H1 (cell line): ENCODE measurements around the gene SRR. TPM values are rescaled to one million over a fixed set of nuclear protein-coding genes. Genes with fewer than 3 reads are reported as not detected.

ENCODE experiments used
- CTCF ChIA-PET: fragments of 300-600 bp; sonication (Branson Sonifier 250); formaldehyde crosslinking; loops from one replicate; lab custom pipeline; 2021; ENCODE audit not compliant: partially characterized antibody; lab: Charles Lee
- POLR2A ChIA-PET: fragments of 300-600 bp; sonication (Branson Sonifier 250); formaldehyde crosslinking; loops from one replicate; lab custom pipeline; 2021; ENCODE audit warnings: inconsistent platforms; ENCODE audit not compliant: partially characterized antibody; lab: Charles Lee
- DNase-seq, 2 experiments: peaks; one replicate each; pipeline versions ENCODE4 v3.0.0 to v3.0.0-alpha.2; 2010 to 2022; ENCODE audit warnings: low spot score in 2 of 2, low read depth in 1 of 2, mixed read lengths in 1 of 2
- FAIRE-seq: peaks from 2 replicates; lab custom pipeline; 2011; peaks lifted over from hg19 to GRCh38; lab: Jason Lieb, UNC
- H2AFZ ChIP-seq: 2 replicates; pipeline ENCODE4 v1.8.1; 2012; ENCODE audit warnings: low read length, inconsistent platforms
- H2AK5ac ChIP-seq: 2 replicates; pipeline ENCODE4 v1.6.1; 2013; ENCODE audit warnings: low read depth, low read length
- H2BK120ac ChIP-seq: replicated peaks from 2 replicates; pipeline ENCODE3; 2013; ENCODE audit warnings: low read depth, low read length, inconsistent platforms
- H2BK12ac ChIP-seq: 2 replicates; pipeline ENCODE4 v1.6.1; 2013; ENCODE audit warnings: low read depth, low read length
- H2BK15ac ChIP-seq: 2 replicates; pipeline ENCODE4 v1.6.1; 2013; ENCODE audit warnings: low read length
- H2BK20ac ChIP-seq: 2 replicates; pipeline ENCODE4 v1.6.1; 2013; ENCODE audit warnings: low read length
- H2BK5ac ChIP-seq: 2 replicates; pipeline ENCODE4 v1.6.1; 2013; ENCODE audit warnings: low read depth, low read length
- H3K14ac ChIP-seq: 2 replicates; pipeline ENCODE4 v1.6.1; 2013; ENCODE audit warnings: inconsistent platforms; ENCODE audit not compliant: insufficient read length
- H3K18ac ChIP-seq: 2 replicates; pipeline ENCODE4 v1.6.1; 2013; ENCODE audit warnings: low read length; ENCODE audit errors: extremely low read depth
- H3K23ac ChIP-seq: 2 replicates; pipeline ENCODE4 v1.6.1; 2013; ENCODE audit warnings: inconsistent platforms; ENCODE audit not compliant: insufficient read length
- H3K23me2 ChIP-seq: 2 replicates; pipeline ENCODE4 v1.6.1; 2013; ENCODE audit warnings: low read depth, low read length
- H3K27ac ChIP-seq: 2 replicates; pipeline ENCODE4 v1.6.1; 2011; ENCODE audit warnings: low read depth, low read length, inconsistent platforms
- H3K27me3 ChIP-seq, 4 experiments: replicated peaks in 1 of 4; 1 replicate in 1 of 4; 2 replicates in 3 of 4; pipeline versions ENCODE4 v1.6.1 to v1.8.1; 2011 to 2013; ENCODE audit warnings: low read length in 3 of 4, mild to moderate bottlenecking in 3 of 4, inconsistent platforms in 2 of 4, mixed read lengths in 2 of 4, moderate library complexity in 1 of 4; ENCODE audit not compliant: control insufficient read depth in 3 of 4, insufficient read depth in 3 of 4; ENCODE audit errors: extremely low read depth in 1 of 4
- H3K36me3 ChIP-seq, 4 experiments: 2 replicates each; pipeline versions ENCODE4 v1.6.1 to v1.8.1; 2011 to 2013; ENCODE audit warnings: mild to moderate bottlenecking in 4 of 4, low read length in 3 of 4, moderate library complexity in 2 of 4, control low read depth in 1 of 4, inconsistent platforms in 1 of 4; ENCODE audit not compliant: insufficient read depth in 4 of 4, control insufficient read depth in 2 of 4
- H3K4ac ChIP-seq: replicated peaks from 2 replicates; pipeline ENCODE3; 2013; ENCODE audit warnings: low read length, low read depth, mixed read lengths, inconsistent platforms; ENCODE audit not compliant: insufficient read length
- H3K4me1 ChIP-seq, 4 experiments: replicated peaks in 1 of 4; 1 replicate in 1 of 4; 2 replicates in 3 of 4; pipeline versions ENCODE4 v1.6.1 to v1.8.1; 2011 to 2013; ENCODE audit warnings: low read length in 3 of 4, inconsistent platforms in 2 of 4, mixed read lengths in 1 of 4; ENCODE audit not compliant: insufficient read depth in 4 of 4, control insufficient read depth in 3 of 4
- H3K4me2 ChIP-seq, 2 experiments: 2 replicates each; pipeline versions ENCODE4 v1.6.1 to v1.8.1; 2011 to 2013; ENCODE audit warnings: low read depth in 2 of 2, low read length in 2 of 2, control low read depth in 1 of 2, inconsistent platforms in 1 of 2, mild to moderate bottlenecking in 1 of 2; ENCODE audit not compliant: insufficient read depth in 1 of 2
- H3K4me3 ChIP-seq, 4 experiments: fragments of 200-600, 300-600 bp in 1 of 4; sonication (generic), shearing (Covaris generic), sonication (Bioruptor Twin) in 1 of 4; 2 replicates each; pipeline versions ENCODE4 v1.5.1 to v1.8.1; 2011 to 2016; ENCODE audit warnings: low read length in 4 of 4, low read depth in 3 of 4, control low read depth in 2 of 4, inconsistent platforms in 2 of 4, mild to moderate bottlenecking in 2 of 4, mixed read lengths in 1 of 4, moderate library complexity in 1 of 4; ENCODE audit not compliant: insufficient read depth in 2 of 4; ENCODE audit errors: extremely low read depth in 1 of 4
- H3K56ac ChIP-seq: replicated peaks from 2 replicates; pipeline ENCODE3; 2013; ENCODE audit warnings: low read depth, mild to moderate bottlenecking, mixed read lengths, low read length, inconsistent platforms; ENCODE audit not compliant: insufficient read length
- H3K79me1 ChIP-seq: 2 replicates; pipeline ENCODE4 v1.6.1; 2013; ENCODE audit warnings: low read depth, low read length, control low read depth
- H3K79me2 ChIP-seq, 2 experiments: 2 replicates each; pipeline versions ENCODE4 v1.6.1 to v1.8.1; 2012 to 2013; ENCODE audit warnings: low read length in 2 of 2, mild to moderate bottlenecking in 2 of 2, inconsistent platforms in 1 of 2; ENCODE audit not compliant: insufficient read depth in 2 of 2, control insufficient read depth in 1 of 2
- H3K9ac ChIP-seq, 4 experiments: replicated peaks in 1 of 4; 1 replicate in 1 of 4; 2 replicates in 3 of 4; pipeline versions ENCODE4 v1.6.1 to v1.8.1; 2011 to 2013; ENCODE audit warnings: low read depth in 3 of 4, low read length in 3 of 4, control low read depth in 2 of 4, mild to moderate bottlenecking in 2 of 4, moderate library complexity in 2 of 4, inconsistent platforms in 1 of 4; ENCODE audit errors: extremely low read depth in 1 of 4
- H3K9me3 ChIP-seq, 2 experiments: 2 replicates each; pipeline versions ENCODE4 v1.6.1 to v1.8.1; 2012 to 2013; ENCODE audit warnings: mild to moderate bottlenecking in 2 of 2, moderate library complexity in 2 of 2, control low read depth in 1 of 2, inconsistent platforms in 1 of 2, low read depth in 1 of 2, low read length in 1 of 2, mixed read lengths in 1 of 2; ENCODE audit not compliant: insufficient read depth in 2 of 2
- H4K20me1 ChIP-seq, 2 experiments: replicated peaks in 1 of 2; 2 replicates each; pipeline versions ENCODE3 to v1.8.1; 2011 to 2013; ENCODE audit warnings: inconsistent platforms in 2 of 2, low read length in 2 of 2, mild to moderate bottlenecking in 1 of 2; ENCODE audit not compliant: insufficient read depth in 2 of 2, control insufficient read depth in 1 of 2
- H4K5ac ChIP-seq: 2 replicates; pipeline ENCODE4 v1.6.1; 2013; ENCODE audit warnings: low read length, low read depth, mixed read lengths, inconsistent platforms; ENCODE audit not compliant: insufficient read length
- H4K8ac ChIP-seq: 2 replicates; pipeline ENCODE4 v1.8.0; 2013; ENCODE audit warnings: mild to moderate bottlenecking, moderate library complexity, low read length, inconsistent platforms; ENCODE audit not compliant: insufficient read depth; ENCODE audit errors: extremely low read depth
- H4K91ac ChIP-seq: replicated peaks from 2 replicates; pipeline ENCODE3; 2013; ENCODE audit warnings: low read length, mixed read lengths, inconsistent platforms; ENCODE audit not compliant: insufficient read length
- HDAC6 ChIP-seq: IDR thresholded peaks from one replicate; pipeline ENCODE4 v1.7.1; 2012; ENCODE audit warnings: low read depth, mild to moderate bottlenecking, inconsistent platforms, low read length, moderate library complexity
- KDM4A ChIP-seq: IDR thresholded peaks from one replicate; pipeline ENCODE4 v1.7.1; 2012; ENCODE audit warnings: low read depth, mild to moderate bottlenecking, moderate library complexity, low read length, inconsistent platforms; ENCODE audit not compliant: severe bottlenecking
- KDM5A ChIP-seq: fragments of 200-600 bp; IDR thresholded peaks from 2 replicates; pipeline ENCODE4 v1.7.1; 2012; ENCODE audit warnings: mild to moderate bottlenecking, low read length, inconsistent platforms, mixed read lengths
- RNF2 ChIP-seq: fragments of 200-900, 300-1000 bp; sonication (generic); IDR thresholded peaks from 2 replicates; pipeline ENCODE4 v1.7.1; 2016; ENCODE audit warnings: borderline replicate concordance, low read depth, mild to moderate bottlenecking, antibody characterized with exemption, low read length; ENCODE audit not compliant: poor library complexity, severe bottlenecking; ENCODE audit errors: missing control alignments
- SIN3A ChIP-seq, 2 experiments: IDR thresholded peaks in 1 of 2; conservative IDR thresholded peaks in 1 of 2; 2 replicates each; pipeline ENCODE4 v1.6.1; 2011 to 2012; ENCODE audit warnings: low read length in 2 of 2, improper control_type of control experiment in 1 of 2, low read depth in 1 of 2, mild to moderate bottlenecking in 1 of 2
- SIRT6 ChIP-seq: IDR thresholded peaks from one replicate; pipeline ENCODE4 v1.7.1; 2012; ENCODE audit warnings: low read length, inconsistent platforms
- SIX5 ChIP-seq: IDR thresholded peaks from 2 replicates; pipeline ENCODE4 v1.6.1; 2011; ENCODE audit warnings: mild to moderate bottlenecking, low read depth, low read length
- USF2 ChIP-seq: IDR thresholded peaks from 2 replicates; pipeline ENCODE4 v1.6.1; 2011; ENCODE audit warnings: low read length, improper control_type of control experiment
- WGBS, 2 experiments: shearing (Covaris generic) in 1 of 2; methylation state at CpG; one replicate each; pipeline versions ENCODE4 v1.1.6 to v1.1.7; 2013 to 2015; ENCODE audit warnings: low lambda C conversion rate in 2 of 2, mixed read lengths in 2 of 2, inconsistent platforms in 1 of 2, low coverage in 1 of 2, missing lambda C conversion rate in 1 of 2; ENCODE audit not compliant: insufficient replicate concordance in 2 of 2, insufficient coverage in 1 of 2, insufficient read length in 1 of 2; ENCODE audit errors: extremely low coverage in 1 of 2, missing lambda C conversion rate in 1 of 2; 5-methylcytosine and 5-hydroxymethylcytosine counted together
- polyA plus RNA-seq, 7 experiments: library from polyadenylated mRNA; depleted of rRNA in 3 of 7; stranded (reverse) in 5 of 7; unstranded in 2 of 7; fragments of >200 nt in 5 of 7; fragments of 200-250 nt in 2 of 7; gene quantifications; 1 replicate in 5 of 7; 2 replicates in 1 of 7; 4 replicates in 1 of 7; pipeline versions ENCODE4 v1.2.1 to v1.2.3, GENCODE V29; 2011 to 2013; ENCODE audit warnings: missing spikeins in 2 of 7, mixed read lengths in 2 of 7
- total RNA-seq: library from RNA; stranded (reverse); fragmentation: NEBNext Ultra II Directional; extraction: Animal tissue kit (Norgen Biotek cat#: 25700); gene quantifications from 2 replicates; pipeline ENCODE4 v1.2.1, GENCODE V29; 2021
- TF ChIP-seq, protein P1 (sequence below): IDR thresholded peaks from 2 replicates; pipeline ENCODE4 v1.6.1; 2012; ENCODE audit warnings: inconsistent platforms

The SRR gene
- total and polyA plus RNA-seq, 2 of the 8 experiments (the other 6 are each of a cell fraction or from before 2014, with no cell fraction given), result 3.6 to 4.5 TPM

GRCh38 chr17:2337544-2338314, 34.0 kb downstream of the SRR start:
- H2AFZ ChIP-seq, result no peak overlapping the region
- TF ChIP-seq HDAC6 (peak; percentile 52), SIN3A (conservative IDR thresholded peaks at IDR 0.05 in 1 of 2, IDR thresholded peaks at IDR 0.05 in 1 of 2; ENCODE audit: low read depth in 1 of 2, low read length in 2 of 2) (peak in 1 of 2 experiments; percentile 67; a peak in 1 of 4 replicates), USF2 (no peak), RNF2 (no peak), KDM5A (no peak), SIRT6 (no peak), KDM4A (peak; percentile 73), SIX5 (no peak)
- TF ChIP-seq, protein P1, sequence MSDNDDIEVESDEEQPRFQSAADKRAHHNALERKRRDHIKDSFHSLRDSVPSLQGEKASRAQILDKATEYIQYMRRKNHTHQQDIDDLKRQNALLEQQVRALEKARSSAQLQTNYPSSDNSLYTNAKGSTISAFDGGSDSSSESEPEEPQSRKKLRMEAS, result peak; percentile 37; the same call in 1 of the 2 replicates

More at GRCh38 chr17:2337544-2338314, 34.0 kb downstream of the SRR start:
- FAIRE-seq, result no peak
- peak overlapping the region; percentile 66; the same call in 1 of the 2 replicates for H2BK5ac ChIP-seq
- no peak overlapping the region for H3K4ac ChIP-seq
- peaks cover 5% of the 10 kb centered on the region for H3K79me1 ChIP-seq
- H3K36me3 ChIP-seq, result peaks cover 23 to 32% (median 26%) of the 10 kb centered on the region in 4 experiments
- no peak overlapping the region for H3K27ac ChIP-seq
- ChIA-PET POLR2A (interaction anchor here (0.8 to 11.4 kb wide), 12 partner anchors 8 to 63 kb away, joined by 3 to 230 read pairs (median 4); partner anchors contain the start of genes MNT, SMG6 and SRR), CTCF (interaction anchor here (1.3 to 8.2 kb wide), 7 partner anchors 10 to 285 kb away, joined by 3 to 69 read pairs (median 14); no protein-coding TSS in a partner anchor)
- no peak overlapping the region for H3K14ac ChIP-seq
- H3K23me2 ChIP-seq, result peaks cover 20% of the 10 kb centered on the region
- DNase-seq, result peak in 1 of 2 experiments; percentile 80
- 0 out of 2 replicates have a peak overlapping the region, but pooled peaks have one; percentile 60 for H2BK12ac ChIP-seq
- H3K4me1 ChIP-seq, result peaks cover 3 to 30% (median 13%) of the 10 kb centered on the region in 4 experiments; a peak in 6 of 7 replicates
- no peak overlapping the region for H4K91ac ChIP-seq
- H2BK20ac ChIP-seq, result no peak overlapping the region
- H3K4me3 ChIP-seq, result peak overlapping the region; percentile 65 to 96 (median 82)
- no peak overlapping the region for H2BK15ac ChIP-seq
- H3K4me2 ChIP-seq, result peak overlapping the region; percentile 85 to 99
- H2AK5ac ChIP-seq, result no peak overlapping the region
- peak overlapping the region; percentile 94; the same call in 1 of the 2 replicates for H3K18ac ChIP-seq
- H4K20me1 ChIP-seq, result no peaks in the 10 kb centered on the region
- H3K27me3 ChIP-seq, result no peaks in the 10 kb centered on the region
- H3K9ac ChIP-seq, result peak overlapping the region; percentile 9 to 74 (median 28); a peak in 6 of 7 replicates
- H3K9me3 ChIP-seq, result no peaks in the 10 kb centered on the region
- peak overlapping the region; percentile 9; the same call in 1 of the 2 replicates for H4K8ac ChIP-seq
- peak overlapping the region; percentile 15 for H4K5ac ChIP-seq
- H3K79me2 ChIP-seq, result peaks cover 0 to 41% of the 10 kb centered on the region in 2 experiments; a peak in 2 of 4 replicates
- no peak overlapping the region for H2BK120ac ChIP-seq
- H3K23ac ChIP-seq, result no peak overlapping the region
- 1% methylated on average over 45 of the region's 92 CpGs; no CpG with 5 or more reads in 1 of the 2 experiments for WGBS, 2 experiments
- H3K56ac ChIP-seq, result no peak overlapping the region
